AG04449 (cell line): ENCODE data around the gene PID1.

Source experiments
- CTCF ChIA-PET: fragments of 350-600 bp; formaldehyde crosslinking; extraction: SDS; loops from one replicate; lab custom pipeline; 2021; ENCODE audit warnings: antibody characterized with exemption; lab: Yijun Ruan, JAX
- POLR2A ChIA-PET: fragments of 400-600, 350-600 bp; formaldehyde crosslinking; extraction: SDS; loops from one replicate; lab custom pipeline; 2020; ENCODE audit warnings: antibody characterized with exemption, inconsistent platforms; lab: Yijun Ruan, JAX
- DNase-seq: peaks from one replicate; pipeline ENCODE4 v3.0.0-alpha.2; 2010; ENCODE audit warnings: low read depth, low spot score
- H3K4me3 ChIP-seq: 2 replicates; pipeline ENCODE4 v1.5.1; 2011; ENCODE audit warnings: low read depth, mild to moderate bottlenecking, control low read depth, low read length
- TF ChIP-seq, protein P1 (sequence below): IDR thresholded peaks from one replicate; pipeline ENCODE4 v1.5.1; 2011; ENCODE audit warnings: mild to moderate bottlenecking, moderate library complexity, low read length, control low read depth, inconsistent platforms; ENCODE audit not compliant: insufficient read depth; ENCODE audit errors: missing control alignments

PID1 gene

DNA sequence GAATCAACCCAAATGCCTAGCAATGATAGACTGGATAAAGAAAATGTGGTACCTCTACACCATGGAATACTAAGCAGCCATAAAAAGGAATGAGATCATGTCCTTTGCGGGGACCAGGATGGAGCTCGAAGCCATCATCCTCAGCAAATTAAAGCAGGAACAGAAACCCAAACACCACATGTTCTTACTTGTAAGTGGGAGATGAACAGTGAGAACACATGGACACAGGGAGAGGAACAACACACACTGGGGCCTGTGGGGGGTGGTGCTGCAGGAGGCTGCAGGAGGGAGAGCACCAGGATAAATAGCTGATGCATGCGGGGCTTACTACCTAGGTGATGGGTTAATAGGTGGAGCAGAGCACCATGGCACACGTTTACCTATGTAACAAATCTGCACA lies 8.4 kb upstream of the PID1 start:
- ChIA-PET POLR2A (no interaction called here), CTCF (interaction anchor here (1.0 kb wide), 1 partner anchor 1389 kb away, joined by 3 read pairs; no protein-coding TSS in a partner anchor)
- no peak for DNase-seq
- no peak overlapping the region for H3K4me3 ChIP-seq
- TF ChIP-seq, protein P1, sequence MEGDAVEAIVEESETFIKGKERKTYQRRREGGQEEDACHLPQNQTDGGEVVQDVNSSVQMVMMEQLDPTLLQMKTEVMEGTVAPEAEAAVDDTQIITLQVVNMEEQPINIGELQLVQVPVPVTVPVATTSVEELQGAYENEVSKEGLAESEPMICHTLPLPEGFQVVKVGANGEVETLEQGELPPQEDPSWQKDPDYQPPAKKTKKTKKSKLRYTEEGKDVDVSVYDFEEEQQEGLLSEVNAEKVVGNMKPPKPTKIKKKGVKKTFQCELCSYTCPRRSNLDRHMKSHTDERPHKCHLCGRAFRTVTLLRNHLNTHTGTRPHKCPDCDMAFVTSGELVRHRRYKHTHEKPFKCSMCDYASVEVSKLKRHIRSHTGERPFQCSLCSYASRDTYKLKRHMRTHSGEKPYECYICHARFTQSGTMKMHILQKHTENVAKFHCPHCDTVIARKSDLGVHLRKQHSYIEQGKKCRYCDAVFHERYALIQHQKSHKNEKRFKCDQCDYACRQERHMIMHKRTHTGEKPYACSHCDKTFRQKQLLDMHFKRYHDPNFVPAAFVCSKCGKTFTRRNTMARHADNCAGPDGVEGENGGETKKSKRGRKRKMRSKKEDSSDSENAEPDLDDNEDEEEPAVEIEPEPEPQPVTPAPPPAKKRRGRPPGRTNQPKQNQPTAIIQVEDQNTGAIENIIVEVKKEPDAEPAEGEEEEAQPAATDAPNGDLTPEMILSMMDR, result no peak

GRCh38 chr2:229275506-229275905 lies 4.4 kb upstream of the PID1 start:
- ChIA-PET CTCF (interaction anchor here (4.5 kb wide), 1 partner anchor 1385 kb away, joined by 54 read pairs; no protein-coding TSS in a partner anchor), POLR2A (no interaction called here)
- no peak for DNase-seq
- TF ChIP-seq, protein P1, result no peak
- H3K4me3 ChIP-seq, result no peak overlapping the region

DNA sequence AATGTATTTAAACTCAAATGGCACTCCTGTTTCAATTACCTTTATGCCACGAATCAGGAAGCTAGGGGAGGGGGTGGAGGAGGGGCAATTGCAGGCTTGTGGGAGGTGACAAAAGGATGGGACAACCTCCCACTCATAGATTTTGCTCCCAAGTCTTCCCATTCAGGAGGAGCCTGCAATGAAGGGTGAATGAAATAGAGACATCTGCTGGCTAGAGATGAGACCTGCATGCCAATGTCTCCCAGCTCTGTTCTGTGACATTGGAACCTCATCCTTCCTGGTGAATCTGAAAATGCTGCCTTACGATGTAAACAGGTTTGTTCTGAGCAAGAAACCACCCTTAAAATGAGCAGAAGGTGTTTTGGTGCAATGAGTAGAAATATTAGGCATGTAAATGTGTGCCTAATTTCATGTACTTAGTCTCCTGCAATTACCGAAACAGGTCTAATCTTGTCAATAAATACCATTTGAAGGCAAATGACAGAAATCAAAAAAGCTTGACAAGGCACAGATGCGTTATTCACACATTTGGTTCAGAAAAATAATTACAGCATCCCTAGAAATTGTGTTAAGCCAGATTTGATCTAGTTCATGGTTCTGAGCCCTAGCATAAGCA lies 2.7 kb upstream of the PID1 start:
- ChIA-PET CTCF (interaction anchor here (0.7 to 4.5 kb wide), 11 partner anchors 8 to 1616 kb away, joined by 3 to 54 read pairs (median 4); no protein-coding TSS in a partner anchor), POLR2A (no interaction called here)
- TF ChIP-seq, protein P1, result peak; percentile 70
- DNase-seq, result no peak
- H3K4me3 ChIP-seq, result no peak overlapping the region

DNA sequence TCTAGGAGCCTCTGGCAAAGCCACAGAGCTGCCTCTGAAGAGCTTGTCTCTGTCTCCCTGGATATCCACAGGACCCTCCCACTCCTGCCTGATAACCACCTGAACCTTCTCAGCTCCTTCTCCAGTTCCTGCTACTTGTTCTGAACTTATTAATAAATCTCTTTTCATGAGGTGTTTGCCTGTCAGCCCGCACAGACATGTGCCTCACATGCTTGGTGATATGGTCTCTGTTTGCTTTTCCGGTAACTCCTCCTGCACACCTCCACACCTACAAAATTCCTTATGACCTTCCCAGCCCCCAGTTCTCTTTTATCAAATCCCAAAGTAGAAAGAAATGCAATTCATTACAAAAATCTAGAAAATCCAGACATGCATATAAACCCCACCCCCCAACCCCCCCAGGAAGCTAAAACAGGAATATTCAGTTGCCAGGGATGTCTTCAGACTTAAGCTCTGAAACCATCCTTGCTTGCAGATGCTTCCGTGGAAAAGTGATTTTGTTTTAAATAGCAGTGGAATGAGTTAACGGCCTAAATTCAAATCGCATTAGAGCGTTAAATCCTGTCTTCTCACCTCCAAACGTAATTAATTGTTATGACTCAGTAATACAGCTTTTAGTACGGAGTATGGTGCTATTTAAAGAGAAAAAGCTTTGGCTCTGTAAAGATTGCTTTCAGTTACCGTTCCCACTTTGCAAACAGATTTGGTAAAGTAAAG lies 2.1 kb upstream of the PID1 start:
- ChIA-PET POLR2A (no interaction called here), CTCF (interaction anchor here (0.7 to 4.5 kb wide), 12 partner anchors 9 to 1615 kb away, joined by 3 to 54 read pairs (median 4); no protein-coding TSS in a partner anchor)
- no peak overlapping the region for H3K4me3 ChIP-seq
- TF ChIP-seq, protein P1, result no peak
- DNase-seq, result no peak

GRCh38 chr2:229269941-229270340 lies 1.1 kb downstream of the PID1 start:
- CTCF ChIA-PET, result no interaction called here
- POLR2A ChIA-PET, result no interaction called here
- DNase-seq, result no peak
- TF ChIP-seq, protein P1, result no peak
- H3K4me3 ChIP-seq, result no peak overlapping the region

DNA sequence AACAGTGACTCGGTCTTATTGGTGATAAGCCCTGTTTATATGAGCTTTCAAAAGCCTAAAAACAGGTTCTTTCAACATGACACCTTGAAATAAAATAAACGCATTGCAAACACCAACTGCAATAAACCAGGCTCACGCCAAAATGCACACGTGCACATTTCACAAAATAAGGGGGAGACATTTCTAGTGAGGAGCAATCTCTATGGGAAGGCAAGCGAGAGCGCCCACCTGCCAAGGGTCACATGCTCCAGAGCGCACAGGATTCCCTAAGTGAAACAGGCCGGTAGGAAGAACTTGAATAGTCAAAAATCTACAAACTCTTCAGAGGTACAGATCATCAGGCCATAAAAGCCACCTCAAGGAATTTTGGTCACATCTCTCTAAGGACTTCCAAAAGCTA lies 1.9 kb downstream of the PID1 start:
- ChIA-PET POLR2A (no interaction called here), CTCF (no interaction called here)
- H3K4me3 ChIP-seq, result no peak overlapping the region
- TF ChIP-seq, protein P1, result no peak
- no peak for DNase-seq
